GM21737 (cell line): ENCODE measurements around the gene YWHAG.

Experiments used
- ATAC-seq: cut with Tn5 transposase; IDR thresholded peaks from one replicate; pipeline ENCODE4 v1.9.1; 2021; ENCODE audit warnings: mild to moderate bottlenecking, moderate library complexity; ENCODE audit not compliant: unreplicated experiment

YWHAG gene

GRCh38 chr7:76278540-76278939 is 80.3 kb downstream of the YWHAG start:
- no peak for ATAC-seq
